Endothelial cell of umbilical vein (primary cell): ENCODE data around the gene ERAL1. TPM values are rescaled to one million over a fixed set of nuclear protein-coding genes. Genes with fewer than 3 reads are reported as not detected.
"Not testable (repeated sequence)": the region's sequence is repeated elsewhere in the genome, so short reads cannot be mapped to it uniquely, and the experiment has no call there.

Experiments used
- BruUV-seq: library from RNA; stranded (reverse); fragments of 400-500 nt; replicated peaks from 2 replicates; lab custom pipeline; 2021; lab: Mats Ljungman, UMichigan
- CTCF ChIA-PET: fragments of 300-600, 350-600 bp; sonication (Branson Sonifier 250); formaldehyde crosslinking; loops from one replicate; lab custom pipeline; 2021; ENCODE audit warnings: antibody characterized with exemption, inconsistent platforms; lab: Charles Lee
- POLR2A ChIA-PET: fragments of 300-600, 350-600 bp; sonication (Branson Sonifier 250); formaldehyde crosslinking; loops from one replicate; lab custom pipeline; 2021; ENCODE audit warnings: antibody characterized with exemption, inconsistent platforms; lab: Charles Lee
- DNase-seq: peaks from one replicate; pipeline ENCODE4 v3.0.0-alpha.2; 2011; ENCODE audit warnings: low read depth, low spot score
- FAIRE-seq: peaks from 2 replicates; lab custom pipeline; 2011; peaks lifted over from hg19 to GRCh38; lab: Jason Lieb, UNC
- H2AFZ ChIP-seq: 2 replicates; pipeline ENCODE4 v1.6.0; 2012; ENCODE audit warnings: low read depth, low read length, control low read depth, inconsistent platforms
- H3K27ac ChIP-seq: 2 replicates; pipeline ENCODE4 v1.5.1; 2011; ENCODE audit warnings: low read depth, mild to moderate bottlenecking, control low read depth, low read length, moderate library complexity; ENCODE audit not compliant: insufficient read depth
- H3K27me3 ChIP-seq, 2 experiments: 2 replicates each; pipeline versions ENCODE4 v1.6.0 to v1.6.1; 2011; ENCODE audit warnings: low read length in 2 of 2, mixed read lengths in 1 of 2; ENCODE audit not compliant: control insufficient read depth in 2 of 2, insufficient read depth in 2 of 2
- H3K36me3 ChIP-seq, 2 experiments: 2 replicates in 1 of 2; 3 replicates in 1 of 2; pipeline ENCODE4 v1.5.1; 2011; ENCODE audit warnings: low read length in 2 of 2, mild to moderate bottlenecking in 1 of 2, moderate library complexity in 1 of 2; ENCODE audit not compliant: control insufficient read depth in 2 of 2, insufficient read depth in 2 of 2; ENCODE audit errors: extremely low read depth in 1 of 2
- H3K4me1 ChIP-seq: 3 replicates; pipeline ENCODE4 v1.5.1; 2011; ENCODE audit warnings: mild to moderate bottlenecking, low read length; ENCODE audit not compliant: control insufficient read depth, insufficient read depth; ENCODE audit errors: extremely low read depth
- H3K4me2 ChIP-seq: 2 replicates; pipeline ENCODE4 v1.6.1; 2011; ENCODE audit warnings: low read length, control low read depth, mixed read lengths; ENCODE audit not compliant: insufficient read depth
- H3K4me3 ChIP-seq, 3 experiments: fragments of 200-600 bp in 1 of 3; sonication (generic), shearing (Covaris generic) in 1 of 3; replicated peaks in 1 of 3; 2 replicates each; pipeline ENCODE4 v1.5.1; 2011 to 2016; ENCODE audit warnings: control low read depth in 3 of 3, low read length in 3 of 3, mild to moderate bottlenecking in 2 of 3, inconsistent platforms in 1 of 3, low read depth in 1 of 3, moderate library complexity in 1 of 3; ENCODE audit not compliant: insufficient read depth in 1 of 3
- H3K79me2 ChIP-seq: 2 replicates; pipeline ENCODE4 v1.6.0; 2012; ENCODE audit warnings: low read length, inconsistent platforms; ENCODE audit not compliant: control insufficient read depth, insufficient read depth
- H3K9ac ChIP-seq: replicated peaks from 2 replicates; pipeline ENCODE3; 2011; ENCODE audit warnings: low read length, control low read depth; ENCODE audit not compliant: insufficient read depth; ENCODE audit errors: extremely low read depth
- H3K9me1 ChIP-seq: replicated peaks from 3 replicates; pipeline ENCODE4 v1.6.0; 2011; ENCODE audit warnings: mild to moderate bottlenecking, low read length; ENCODE audit not compliant: control insufficient read depth, insufficient read depth; ENCODE audit errors: extremely low read depth
- H3K9me3 ChIP-seq: replicated peaks from 2 replicates; pipeline ENCODE4 v1.5.1; 2012; ENCODE audit warnings: low read length, inconsistent platforms; ENCODE audit not compliant: control insufficient read depth, insufficient read depth
- H4K20me1 ChIP-seq: replicated peaks from 2 replicates; pipeline ENCODE3; 2011; ENCODE audit warnings: mild to moderate bottlenecking, low read length; ENCODE audit not compliant: control insufficient read depth, insufficient read depth; ENCODE audit errors: extremely low read depth
- EZH2 ChIP-seq: IDR thresholded peaks from 2 replicates; pipeline ENCODE4 v1.6.1; 2012; ENCODE audit warnings: borderline replicate concordance, low read depth, mild to moderate bottlenecking, moderate library complexity, low read length, inconsistent platforms; ENCODE audit not compliant: severe bottlenecking
- FOS ChIP-seq: IDR thresholded peaks from 2 replicates; pipeline ENCODE4 v1.6.1; 2011; ENCODE audit warnings: mild to moderate bottlenecking, low read length, moderate library complexity, borderline replicate concordance; ENCODE audit not compliant: insufficient read depth
- MYC ChIP-seq: IDR thresholded peaks from one replicate; pipeline ENCODE4 v1.6.1; 2011; ENCODE audit warnings: mild to moderate bottlenecking, low read depth, low read length
- POLR2A ChIP-seq: IDR thresholded peaks from 2 replicates; pipeline ENCODE4 v1.6.1; 2012; ENCODE audit warnings: low read depth, mild to moderate bottlenecking, control low read depth, low read length
- POLR2AphosphoS5 ChIP-seq: IDR thresholded peaks from 2 replicates; pipeline ENCODE4 v1.6.1; 2012; ENCODE audit warnings: low read depth, mild to moderate bottlenecking, control low read depth, low read length, moderate library complexity; ENCODE audit not compliant: insufficient read depth
- dilution Hi-C: fragments of 300-500 bp; cut with MboI; formaldehyde crosslinking; loops from one replicate; pipeline ENCODE4 v1.15.0; 2019; ENCODE audit warnings: low sequenced_read_pairs; ENCODE audit not compliant: extremely low pct_ligation_motif_present
- intact Hi-C: fragments of 100-400 bp; cut with micrococcal nuclease; formaldehyde crosslinking; loops from one replicate; pipeline ENCODE4 v1.10.0; 2022
- polyA plus RNA-seq, 4 experiments: library from polyadenylated mRNA; depleted of rRNA in 3 of 4; stranded (reverse) in 3 of 4; unstranded in 1 of 4; fragments of >200 nt; gene quantifications; 2 replicates each; pipeline versions ENCODE4 v1.2.1 to v1.2.3, GENCODE V29; 2011 to 2012; ENCODE audit warnings: missing spikeins in 1 of 4
- total RNA-seq: library from RNA; stranded (reverse); gene quantifications from 2 replicates; pipeline ENCODE4 v1.2.3, GENCODE V29; 2021
- TF ChIP-seq, protein P1 (sequence below), 2 donors: IDR thresholded peaks; 1 replicate in 1 of 2; 2 replicates in 1 of 2; pipeline ENCODE4 v1.5.1; 2011; ENCODE audit warnings: low read length in 2 of 2, mild to moderate bottlenecking in 2 of 2, moderate library complexity in 2 of 2, control low read depth in 1 of 2, inconsistent platforms in 1 of 2, low read depth in 1 of 2; ENCODE audit not compliant: insufficient read depth in 1 of 2; ENCODE audit errors: extremely low read depth in 1 of 2
- TF ChIP-seq, protein P2 (sequence below): IDR thresholded peaks from 2 replicates; pipeline ENCODE4 v1.6.1; 2011; ENCODE audit not compliant: insufficient read depth, insufficient read length

Gene ERAL1
- total and polyA plus RNA-seq, 2 donors (not counting 3 experiments of a cell fraction or from before 2014, with no cell fraction given) = 58.0 to 86.6 TPM

DNA sequence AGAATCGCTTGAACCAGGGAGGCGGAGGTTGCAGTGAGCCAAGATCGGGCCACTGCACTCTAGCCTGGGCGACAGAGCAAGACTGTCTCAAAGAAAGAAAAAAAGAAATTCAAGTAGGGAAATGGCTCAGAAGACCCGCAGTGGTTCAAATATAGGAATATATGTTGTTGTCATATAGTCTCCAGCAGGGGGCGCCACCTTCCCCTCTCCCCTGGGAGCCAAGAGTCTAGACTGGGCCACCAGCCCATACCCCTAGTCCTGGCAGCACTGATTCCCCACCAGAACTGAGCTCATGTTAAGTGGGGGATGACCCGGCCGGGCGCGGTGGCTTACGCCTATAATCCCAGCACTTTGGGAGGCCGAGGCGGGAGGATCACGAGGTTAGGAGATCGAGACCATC, 6.1 kb upstream of the ERAL1 start:
- H3K4me1 ChIP-seq, H3K36me3 ChIP-seq, H4K20me1 ChIP-seq, dilution Hi-C loops, H3K27me3 ChIP-seq, BruUV-seq, H3K4me2 ChIP-seq, H3K9me1 ChIP-seq, POLR2A ChIA-PET, H3K27ac ChIP-seq, H3K79me2 ChIP-seq, H3K9me3 ChIP-seq, H2AFZ ChIP-seq, H3K4me3 ChIP-seq, H3K9ac ChIP-seq: not testable (repeated sequence)
- peak; percentile 49 for FAIRE-seq
- CTCF ChIA-PET = interaction anchor here (1.0 to 2.9 kb wide), 29 partner anchors 9 to 268 kb away, joined by 3 to 20 read pairs (median 6); partner anchors contain the start of gene TLCD1
- TF ChIP-seq, protein P1, sequence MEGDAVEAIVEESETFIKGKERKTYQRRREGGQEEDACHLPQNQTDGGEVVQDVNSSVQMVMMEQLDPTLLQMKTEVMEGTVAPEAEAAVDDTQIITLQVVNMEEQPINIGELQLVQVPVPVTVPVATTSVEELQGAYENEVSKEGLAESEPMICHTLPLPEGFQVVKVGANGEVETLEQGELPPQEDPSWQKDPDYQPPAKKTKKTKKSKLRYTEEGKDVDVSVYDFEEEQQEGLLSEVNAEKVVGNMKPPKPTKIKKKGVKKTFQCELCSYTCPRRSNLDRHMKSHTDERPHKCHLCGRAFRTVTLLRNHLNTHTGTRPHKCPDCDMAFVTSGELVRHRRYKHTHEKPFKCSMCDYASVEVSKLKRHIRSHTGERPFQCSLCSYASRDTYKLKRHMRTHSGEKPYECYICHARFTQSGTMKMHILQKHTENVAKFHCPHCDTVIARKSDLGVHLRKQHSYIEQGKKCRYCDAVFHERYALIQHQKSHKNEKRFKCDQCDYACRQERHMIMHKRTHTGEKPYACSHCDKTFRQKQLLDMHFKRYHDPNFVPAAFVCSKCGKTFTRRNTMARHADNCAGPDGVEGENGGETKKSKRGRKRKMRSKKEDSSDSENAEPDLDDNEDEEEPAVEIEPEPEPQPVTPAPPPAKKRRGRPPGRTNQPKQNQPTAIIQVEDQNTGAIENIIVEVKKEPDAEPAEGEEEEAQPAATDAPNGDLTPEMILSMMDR (IDR thresholded peaks at IDR 0.05; ENCODE audit: extremely low read depth in 1 of 2, insufficient read depth in 1 of 2, low read depth in 1 of 2, low read length in 2 of 2) = peak; percentile 35 to 54
- intact Hi-C loops = loop anchor here (1.0 to 2.0 kb wide), 3 partner anchors 54 to 105 kb away; partner anchors contain the start of gene DHRS13
- peak; percentile 29 for DNase-seq

DNA sequence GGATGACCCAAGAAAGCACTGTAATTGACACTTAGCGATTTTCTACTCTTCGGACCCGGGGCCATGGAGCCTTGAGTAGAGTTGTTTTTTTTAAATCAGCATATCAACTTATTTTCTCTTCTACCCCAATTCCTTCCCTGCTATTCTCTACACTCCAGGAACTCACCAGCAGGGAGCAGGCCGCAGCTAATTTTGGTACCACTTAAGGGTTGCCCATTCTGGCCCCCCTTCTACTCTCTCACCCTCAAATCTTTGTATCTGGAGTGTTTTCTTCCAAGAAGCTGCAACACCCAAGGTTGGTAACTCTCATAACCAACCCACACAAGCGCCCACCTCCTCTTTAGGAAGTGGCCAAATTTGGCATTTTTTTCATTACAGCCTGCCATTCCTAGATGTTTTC, 5.5 kb upstream of the ERAL1 start:
- H3K4me1 ChIP-seq = peaks cover 2% of the 10 kb centered on the region
- no peaks in the 10 kb centered on the region for H3K27me3 ChIP-seq
- no peak overlapping the region for H3K4me3 ChIP-seq
- ChIA-PET POLR2A (no interaction called here), CTCF (interaction anchor here (0.7 to 2.9 kb wide), 33 partner anchors 10 to 268 kb away, joined by 3 to 20 read pairs (median 5); partner anchors contain the start of gene TLCD1)
- H2AFZ ChIP-seq = no peak overlapping the region
- intact Hi-C loops = loop anchor here (2.0 kb wide), 1 partner anchor 54 kb away; the partner anchor contains the start of gene DHRS13
- no TSS peak for BruUV-seq
- H3K79me2 ChIP-seq = no peaks in the 10 kb centered on the region
- no peak overlapping the region for H3K9ac ChIP-seq
- H3K9me3 ChIP-seq = no peaks in the 10 kb centered on the region
- H3K27ac ChIP-seq = no peak overlapping the region
- H3K9me1 ChIP-seq = no peaks in the 10 kb centered on the region
- H3K4me2 ChIP-seq = no peak overlapping the region
- no peaks in the 10 kb centered on the region for H3K36me3 ChIP-seq
- no peak for FAIRE-seq
- dilution Hi-C loops = no loop called here
- H4K20me1 ChIP-seq = no peaks in the 10 kb centered on the region
- TF ChIP-seq FOS = no peak
- TF ChIP-seq, protein P1 (IDR thresholded peaks at IDR 0.05; ENCODE audit: extremely low read depth in 1 of 2, insufficient read depth in 1 of 2, low read depth in 1 of 2, low read length in 2 of 2) = no peak
- TF ChIP-seq EZH2 = no peak
- no peak for TF ChIP-seq MYC
- TF ChIP-seq, protein P2, sequence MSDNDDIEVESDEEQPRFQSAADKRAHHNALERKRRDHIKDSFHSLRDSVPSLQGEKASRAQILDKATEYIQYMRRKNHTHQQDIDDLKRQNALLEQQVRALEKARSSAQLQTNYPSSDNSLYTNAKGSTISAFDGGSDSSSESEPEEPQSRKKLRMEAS = no peak
- no peak for TF ChIP-seq POLR2AphosphoS5
- no peak for TF ChIP-seq POLR2A
- DNase-seq = peak; percentile 23
